OCI-LY1 (cell line): ENCODE measurements around the gene SART3.

Source experiments
- H2AFZ ChIP-seq: fragments of 200-600 bp; sonication (generic), shearing (Covaris generic); 2 replicates; pipeline ENCODE4 v1.6.0; 2014; ENCODE audit warnings: antibody characterized with exemption, mild to moderate bottlenecking, low read length
- H3F3A ChIP-seq: fragments of 200-600 bp; sonication (generic), shearing (Covaris generic); 2 replicates; pipeline ENCODE4 v1.6.0; 2014; ENCODE audit warnings: mild to moderate bottlenecking, antibody characterized with exemption, low read length, moderate library complexity; ENCODE audit not compliant: insufficient read depth
- H3K27ac ChIP-seq: fragments of 200-600 bp; sonication (generic); 2 replicates; pipeline ENCODE4 v1.5.1; 2014; ENCODE audit warnings: low read length, mixed run types, mild to moderate bottlenecking, low read depth; ENCODE audit not compliant: poor library complexity, severe bottlenecking
- H3K27me3 ChIP-seq: fragments of 200-600 bp; sonication (generic); 2 replicates; pipeline ENCODE4 v1.6.0; 2014; ENCODE audit warnings: antibody characterized with exemption, mild to moderate bottlenecking, low read length, moderate library complexity; ENCODE audit not compliant: insufficient read depth
- H3K36me3 ChIP-seq: fragments of 200-600 bp; sonication (generic); 2 replicates; pipeline ENCODE4 v1.6.1; 2014; ENCODE audit warnings: mild to moderate bottlenecking, antibody characterized with exemption, low read length, moderate library complexity, mixed read lengths; ENCODE audit not compliant: insufficient read depth
- H3K4me1 ChIP-seq: fragments of 200-600 bp; sonication (generic); 2 replicates; pipeline ENCODE4 v1.5.1; 2014; ENCODE audit warnings: mild to moderate bottlenecking, low read length, moderate library complexity; ENCODE audit not compliant: insufficient read depth, severe bottlenecking
- H3K4me2 ChIP-seq: fragments of 200-600 bp; sonication (generic), shearing (Covaris generic); 2 replicates; pipeline ENCODE4 v1.6.1; 2014; ENCODE audit warnings: low read length
- H3K4me3 ChIP-seq: fragments of 200-600 bp; sonication (generic); 2 replicates; pipeline ENCODE4 v1.5.1; 2014; ENCODE audit warnings: low read length, low read depth, mild to moderate bottlenecking, mixed read lengths; ENCODE audit not compliant: poor library complexity, severe bottlenecking
- H3K79me2 ChIP-seq: fragments of 200-600 bp; shearing (Covaris generic); 2 replicates; pipeline ENCODE4 v1.6.1; 2016; ENCODE audit warnings: mixed run types, low read length, mixed read lengths; ENCODE audit not compliant: insufficient read depth
- H3K9ac ChIP-seq: fragments of 200-600 bp; sonication (generic), shearing (Covaris generic); 2 replicates; pipeline ENCODE4 v1.6.1; 2014; ENCODE audit warnings: mild to moderate bottlenecking, low read length, mixed read lengths
- H3K9me2 ChIP-seq: fragments of 200-600 bp; sonication (generic), shearing (Covaris generic); 2 replicates; pipeline ENCODE4 v1.6.1; 2014; ENCODE audit warnings: low read depth, mild to moderate bottlenecking, low read length, mixed read lengths
- H3K9me3 ChIP-seq: fragments of 200-600 bp; shearing (Covaris generic); 2 replicates; pipeline ENCODE4 v1.6.1; 2014; ENCODE audit warnings: low read length, mixed read lengths
- H4K20me1 ChIP-seq: fragments of 200-600 bp; sonication (generic), shearing (Covaris generic); 2 replicates; pipeline ENCODE4 v1.6.0; 2016; ENCODE audit warnings: mild to moderate bottlenecking, low read length; ENCODE audit not compliant: insufficient read depth
- EZH2 ChIP-seq: fragments of 200-600 bp; sonication (generic), shearing (Covaris generic); IDR thresholded peaks from 2 replicates; pipeline ENCODE4 v1.8.0; 2017; ENCODE audit warnings: borderline replicate concordance, mixed run types, mild to moderate bottlenecking, antibody characterized with exemption, low read length, moderate library complexity, mixed read lengths
- TF ChIP-seq, protein P1 (sequence below): fragments of 200-600 bp; sonication (generic), shearing (Covaris generic); IDR thresholded peaks from 2 replicates; pipeline ENCODE4 v1.5.1; 2017; ENCODE audit warnings: mild to moderate bottlenecking, antibody characterized with exemption, low read length, moderate library complexity, mixed read lengths

SART3 gene

GRCh38 chr12:108538146-108538545 is 22.8 kb downstream of the SART3 start:
- Histone ChIP-seq H3K9ac (no peak overlapping the region), H4K20me1 (no peaks in the 10 kb centered on the region), H3K4me2 (no peak overlapping the region), H3K9me3 (no peaks in the 10 kb centered on the region), H3K4me1 (peaks cover 20% of the 10 kb centered on the region), H3K27ac (no peak overlapping the region), H3K9me2 (no peaks in the 10 kb centered on the region), H3K36me3 (peaks cover 72% of the 10 kb centered on the region), H3K27me3 (no peaks in the 10 kb centered on the region), H3K79me2 (0 out of 2 replicates have a peak, but pooled peaks cover 11% of the 10 kb centered on the region), H3K4me3 (no peak overlapping the region), H3F3A (no peaks in the 10 kb centered on the region), H2AFZ (no peak overlapping the region)
- no peak for TF ChIP-seq EZH2
- TF ChIP-seq, protein P1, sequence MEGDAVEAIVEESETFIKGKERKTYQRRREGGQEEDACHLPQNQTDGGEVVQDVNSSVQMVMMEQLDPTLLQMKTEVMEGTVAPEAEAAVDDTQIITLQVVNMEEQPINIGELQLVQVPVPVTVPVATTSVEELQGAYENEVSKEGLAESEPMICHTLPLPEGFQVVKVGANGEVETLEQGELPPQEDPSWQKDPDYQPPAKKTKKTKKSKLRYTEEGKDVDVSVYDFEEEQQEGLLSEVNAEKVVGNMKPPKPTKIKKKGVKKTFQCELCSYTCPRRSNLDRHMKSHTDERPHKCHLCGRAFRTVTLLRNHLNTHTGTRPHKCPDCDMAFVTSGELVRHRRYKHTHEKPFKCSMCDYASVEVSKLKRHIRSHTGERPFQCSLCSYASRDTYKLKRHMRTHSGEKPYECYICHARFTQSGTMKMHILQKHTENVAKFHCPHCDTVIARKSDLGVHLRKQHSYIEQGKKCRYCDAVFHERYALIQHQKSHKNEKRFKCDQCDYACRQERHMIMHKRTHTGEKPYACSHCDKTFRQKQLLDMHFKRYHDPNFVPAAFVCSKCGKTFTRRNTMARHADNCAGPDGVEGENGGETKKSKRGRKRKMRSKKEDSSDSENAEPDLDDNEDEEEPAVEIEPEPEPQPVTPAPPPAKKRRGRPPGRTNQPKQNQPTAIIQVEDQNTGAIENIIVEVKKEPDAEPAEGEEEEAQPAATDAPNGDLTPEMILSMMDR: no peak

- Histone ChIP-seq H4K20me1 (no peaks in the 10 kb centered on the region), H3K4me2 (no peak overlapping the region), H3K27ac (no peak overlapping the region)
These were observed 28.8 kb downstream of the SART3 start for GRCh38 chr12:108531929-108532848.

GRCh38 chr12:108530161-108530560 is 30.8 kb downstream of the SART3 start:
- no peak overlapping the region for H3K4me3 ChIP-seq
- no peaks in the 10 kb centered on the region for H3K4me1 ChIP-seq
- H3K27me3 ChIP-seq: no peaks in the 10 kb centered on the region
- H3K4me2 ChIP-seq: no peak overlapping the region
- H3F3A ChIP-seq: no peaks in the 10 kb centered on the region
- no peaks in the 10 kb centered on the region for H3K9me3 ChIP-seq
- H3K27ac ChIP-seq: no peak overlapping the region
- no peak overlapping the region for H3K9ac ChIP-seq
- no peaks in the 10 kb centered on the region for H4K20me1 ChIP-seq
- no peaks in the 10 kb centered on the region for H3K9me2 ChIP-seq
- no peak overlapping the region for H2AFZ ChIP-seq
- TF ChIP-seq, protein P1: no peak
- no peak for TF ChIP-seq EZH2
- no peaks in the 10 kb centered on the region for H3K79me2 ChIP-seq
- H3K36me3 ChIP-seq: peaks cover 83% of the 10 kb centered on the region

More at GRCh38 chr12:108531929-108532848, 28.8 kb downstream of the SART3 start:
- Histone ChIP-seq H3K36me3 (peaks cover 82% of the 10 kb centered on the region), H3F3A (no peaks in the 10 kb centered on the region), H3K4me1 (no peaks in the 10 kb centered on the region), H3K79me2 (no peaks in the 10 kb centered on the region), H3K4me3 (no peak overlapping the region), H3K9ac (no peak overlapping the region), H3K27me3 (no peaks in the 10 kb centered on the region), H3K9me2 (no peaks in the 10 kb centered on the region), H3K9me3 (no peaks in the 10 kb centered on the region), H2AFZ (no peak overlapping the region)
- TF ChIP-seq EZH2: no peak
- TF ChIP-seq, protein P1: no peak
